Activated CD4-positive, alpha-beta T cell treated with anti-CD3 and anti-CD28 coated beads, Interleukin-2, amount 50 U/mL, for 16 hours (primary cell): Measurements from ENCODE around the gene AKAP7.
"Not testable (repeated sequence)": the region's sequence is repeated elsewhere in the genome, so short reads cannot be mapped to it uniquely, and the experiment has no call there.

Experiments used
- DNase-seq: peaks from one replicate; pipeline ENCODE4 v3.0.0-alpha.2; 2020

The AKAP7 gene

GRCh38 chr6:131303338-131303930, 168.2 kb downstream of the AKAP7 start:
- no peak for DNase-seq

DNA sequence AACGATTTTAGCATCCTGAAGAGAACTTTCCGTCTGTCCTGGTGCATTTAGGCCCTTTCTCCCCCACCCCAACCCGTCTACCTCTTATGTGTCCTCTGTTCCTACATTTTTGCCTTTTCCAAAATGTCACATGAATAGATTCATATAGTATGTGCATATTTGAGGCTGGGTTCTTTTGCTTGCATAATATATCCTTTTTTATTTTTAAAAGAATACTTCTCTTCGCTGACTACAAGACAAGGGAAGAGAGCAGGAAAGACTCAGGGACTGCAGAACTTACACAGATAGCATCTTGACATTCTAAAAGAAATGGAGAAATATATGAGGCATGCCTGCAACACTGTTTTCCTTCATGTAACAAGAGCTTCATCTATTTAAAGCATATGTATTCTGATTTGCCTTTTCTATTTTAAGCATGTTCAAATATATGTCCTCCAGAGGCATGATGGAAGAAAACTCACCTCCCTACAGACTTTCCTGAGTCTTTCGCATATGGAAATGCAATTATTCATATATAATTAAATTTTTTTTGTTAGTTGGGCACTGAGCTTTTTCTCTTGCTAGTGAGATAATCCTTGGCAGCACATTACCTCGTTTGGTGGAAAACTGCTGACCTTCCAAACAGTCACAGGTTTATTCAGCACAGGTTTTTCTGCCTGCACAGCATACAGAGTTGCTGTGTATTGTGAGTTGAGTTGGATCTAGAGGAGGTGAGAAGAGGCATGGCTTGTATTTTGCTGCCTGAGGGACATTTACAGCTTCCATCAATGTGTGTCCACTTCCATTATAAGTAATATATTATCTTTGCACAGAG, 170.0 kb downstream of the AKAP7 start:
- DNase-seq: no peak

- DNase-seq: no peak
Observed at GRCh38 chr6:131309437-131309836, 174.2 kb downstream of the AKAP7 start.

DNA sequence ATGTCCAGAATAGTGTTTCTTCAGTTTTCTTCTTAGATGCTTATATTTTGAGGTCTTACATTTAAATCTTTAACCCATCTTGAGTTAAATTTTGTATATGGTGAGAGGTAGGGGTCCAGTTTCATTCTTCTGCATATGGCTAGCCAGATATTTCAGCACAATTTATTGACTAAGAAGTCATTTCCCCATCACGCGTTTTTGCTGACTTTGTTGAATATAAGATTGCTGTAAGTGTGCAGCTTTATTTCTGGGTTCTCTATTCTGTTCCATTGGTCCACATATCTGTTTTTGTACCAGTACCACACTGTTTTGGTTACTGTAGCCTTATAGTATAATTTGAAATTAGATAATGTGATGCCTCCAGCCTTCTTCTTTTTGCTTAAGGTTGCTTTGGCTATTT, 179.6 kb downstream of the AKAP7 start:
- no peak for DNase-seq

GRCh38 chr6:131316654-131317053, 181.4 kb downstream of the AKAP7 start:
- DNase-seq: no peak

- no peak for DNase-seq
Observed at GRCh38 chr6:131317516-131317915, 182.2 kb downstream of the AKAP7 start.

GRCh38 chr6:131321589-131321988, 186.3 kb downstream of the AKAP7 start:
- DNase-seq: no peak

DNA sequence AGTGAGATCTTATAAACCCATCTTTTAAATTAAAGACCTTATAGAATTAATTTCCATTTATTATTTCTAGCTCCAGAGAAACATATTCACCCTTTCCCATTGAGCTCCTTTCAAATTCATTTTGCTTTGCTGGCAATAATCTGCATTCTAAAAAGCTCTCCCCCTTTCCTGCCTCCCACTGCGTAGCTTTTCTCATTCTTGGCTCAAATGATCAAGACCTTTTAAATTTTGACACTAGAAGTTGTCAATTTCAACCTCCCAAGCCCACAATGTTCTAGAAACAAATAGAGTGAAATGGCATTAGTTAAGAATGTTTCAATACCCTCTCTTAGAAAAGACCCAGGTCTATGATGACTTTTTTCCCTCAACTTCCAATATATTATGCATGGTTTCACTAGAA, 186.9 kb downstream of the AKAP7 start:
- no peak for DNase-seq

DNA sequence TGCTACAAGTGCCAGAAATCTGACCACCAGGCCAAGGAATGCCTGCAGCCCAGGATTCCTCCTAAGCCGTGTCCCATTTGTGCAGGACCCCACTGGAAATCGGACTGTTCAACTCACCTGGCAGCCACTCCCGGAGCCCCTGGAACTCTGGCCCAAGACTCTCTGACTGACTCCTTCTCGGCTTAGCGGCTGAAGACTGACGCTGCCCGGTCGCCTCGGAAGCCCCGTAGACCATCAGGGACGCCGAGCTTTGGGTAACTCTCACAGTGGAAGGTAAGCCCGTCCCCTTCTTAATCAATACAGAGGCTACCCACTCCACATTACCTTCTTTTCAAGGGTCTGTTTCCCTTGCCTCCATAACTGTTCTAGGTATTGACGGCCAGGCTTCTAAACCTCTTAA, 190.4 kb downstream of the AKAP7 start:
- DNase-seq: not testable (repeated sequence)

DNA sequence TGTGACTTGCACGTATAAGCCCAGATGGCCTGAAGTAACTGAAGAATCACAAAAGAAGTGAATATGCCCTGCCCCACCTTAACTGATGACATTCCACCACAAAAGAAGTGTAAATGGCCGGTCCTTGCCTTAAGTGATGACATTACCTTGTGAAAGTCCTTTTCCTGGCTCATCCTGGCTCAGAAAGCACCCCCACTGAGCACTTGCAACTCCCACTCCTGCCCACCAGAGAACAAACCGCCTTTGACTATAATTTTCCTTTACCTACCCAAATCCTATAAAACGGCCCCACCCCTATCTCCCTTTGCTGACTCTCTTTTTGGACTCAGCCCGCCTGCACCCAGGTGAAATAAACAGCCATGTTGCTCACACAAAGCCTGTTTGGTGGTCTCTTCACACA, 193.5 kb downstream of the AKAP7 start:
- not testable (repeated sequence) for DNase-seq

- DNase-seq: no peak
Observed at GRCh38 chr6:131331151-131331550, 195.9 kb downstream of the AKAP7 start.

GRCh38 chr6:131331873-131332781, 196.9 kb downstream of the AKAP7 start:
- no peak for DNase-seq
